CD4-positive, alpha-beta T cell treated with Interleukin-15 for 1 hour (primary cell): ENCODE results near the gene PDE5A.
"Not testable (repeated sequence)": the region's sequence is repeated elsewhere in the genome, so short reads cannot be mapped to it uniquely, and the experiment has no call there.

Experiments
- DNase-seq: peaks from one replicate; pipeline ENCODE4 v3.0.0-alpha.2; 2020

The PDE5A gene

DNA sequence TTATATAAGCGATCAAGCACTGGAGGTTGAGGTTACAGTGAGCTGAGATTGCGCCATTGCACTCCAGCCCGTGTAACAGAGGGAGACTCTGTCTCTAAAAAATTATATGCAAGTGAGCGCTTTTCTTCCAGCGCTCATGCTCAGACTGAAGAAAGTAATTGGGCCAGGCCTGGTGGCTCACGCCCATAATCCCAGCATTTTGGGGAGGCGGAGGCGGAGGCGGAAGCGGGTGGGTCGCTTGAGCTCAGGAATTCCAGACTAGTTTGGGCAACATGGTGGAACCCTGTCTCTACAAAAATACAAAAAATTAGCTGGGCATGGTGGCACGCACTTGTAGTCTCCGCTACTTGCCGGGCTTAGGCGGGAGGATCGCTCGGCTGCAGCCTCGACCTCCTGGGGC, 172.9 kb downstream of the PDE5A start:
- DNase-seq = not testable (repeated sequence)

DNA sequence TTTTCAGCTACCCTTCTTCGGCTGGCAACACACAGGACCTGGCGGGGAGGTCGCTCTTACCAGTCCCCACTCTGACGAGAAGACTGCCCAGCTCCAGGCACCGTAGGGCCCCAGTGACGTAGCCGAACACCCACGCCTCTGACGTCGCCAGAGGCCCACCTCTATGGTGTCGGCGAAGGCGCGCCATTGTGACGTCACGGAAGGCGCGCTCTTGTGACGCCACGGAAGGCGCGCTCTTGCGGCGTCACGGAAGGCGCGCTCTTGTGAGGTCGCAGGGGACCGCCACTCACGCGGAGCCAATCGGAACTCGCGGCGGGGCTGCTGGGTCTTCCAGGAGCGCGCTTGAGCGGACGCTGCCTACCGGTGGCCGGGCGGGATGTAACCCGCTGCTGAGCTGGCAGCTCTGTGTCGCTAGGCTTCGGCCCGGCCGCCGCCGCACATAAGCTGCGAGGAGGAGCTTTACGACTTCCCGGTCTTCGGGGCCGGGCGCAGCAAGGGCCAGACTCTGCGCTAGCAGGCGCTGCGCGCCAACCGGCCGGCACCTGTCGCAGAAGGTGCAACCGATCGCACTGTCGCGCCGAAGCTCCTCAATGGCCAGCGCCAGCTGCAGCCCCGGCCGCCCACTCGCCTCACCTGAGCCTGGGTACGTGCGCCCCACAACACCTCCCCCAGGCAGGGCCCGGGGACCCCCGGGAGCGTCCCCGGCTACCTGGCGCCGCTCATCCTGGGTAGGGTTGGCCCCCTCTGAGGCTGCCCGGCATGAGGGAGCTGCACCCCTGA, 173.9 kb downstream of the PDE5A start:
- DNase-seq = peak; percentile 98

DNA sequence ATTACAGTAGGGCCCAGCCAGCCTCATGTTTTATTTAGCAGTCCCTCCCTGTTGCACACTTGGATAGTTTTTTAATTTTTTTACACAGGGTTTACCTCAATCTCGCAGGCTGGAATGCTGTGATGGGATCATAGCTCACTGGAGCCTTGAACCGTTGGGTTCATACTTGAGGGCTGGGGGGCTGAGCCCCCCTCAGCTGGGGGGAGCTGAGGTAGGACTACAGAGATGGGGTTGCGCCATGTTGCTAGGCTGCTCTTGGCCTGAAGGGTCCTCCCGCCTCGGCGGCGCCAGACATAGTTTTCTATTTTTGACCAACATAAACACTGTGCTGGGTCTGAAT, 174.5 kb downstream of the PDE5A start:
- DNase-seq = not testable (repeated sequence)

DNA sequence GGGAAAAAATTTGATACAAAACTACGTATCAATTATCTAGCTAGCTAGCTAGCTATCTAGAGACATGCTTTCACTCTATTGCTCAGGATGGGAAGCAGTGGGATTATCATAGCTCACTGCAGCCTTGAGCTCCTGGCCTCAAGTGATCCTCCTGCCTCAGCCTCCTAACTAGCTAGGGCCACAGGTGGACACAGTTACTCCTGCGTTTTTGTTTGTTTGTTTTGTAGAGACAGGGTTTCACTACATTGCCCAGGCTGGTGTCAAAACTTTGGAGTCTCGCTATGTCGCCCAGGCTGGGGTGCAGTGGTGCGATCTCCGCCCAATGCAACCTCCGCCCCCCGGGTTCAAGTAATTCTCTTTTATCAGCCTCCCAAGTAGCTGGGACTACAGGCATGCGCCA, 175.3 kb downstream of the PDE5A start:
- DNase-seq = not testable (repeated sequence)

DNA sequence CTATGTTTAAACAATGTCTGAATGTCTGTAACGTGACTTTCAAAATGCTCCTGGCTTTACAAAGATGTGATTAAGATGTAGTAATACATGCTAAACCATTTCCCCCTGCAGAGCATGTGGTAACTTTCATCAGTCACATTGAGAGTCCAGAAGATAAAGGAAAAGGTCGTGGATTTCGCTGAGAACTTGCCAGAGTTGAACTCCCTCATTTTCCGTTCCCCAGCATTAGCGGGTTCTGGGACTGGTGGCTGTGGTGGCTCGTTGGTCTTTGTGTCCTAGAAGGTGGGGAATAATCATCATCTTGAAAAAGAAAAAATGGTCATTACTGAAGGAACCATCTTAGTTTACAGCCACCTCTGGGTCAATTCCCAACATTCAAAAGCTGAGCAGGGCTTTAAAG, 178.8 kb downstream of the PDE5A start:
- not testable (repeated sequence) for DNase-seq
